Natural killer cell (primary cell): ENCODE results near the gene DYNC2H1. TPM values are rescaled to one million over a fixed set of nuclear protein-coding genes. Genes with fewer than 3 reads are reported as not detected.
"Not testable (repeated sequence)": the region's sequence is repeated elsewhere in the genome, so short reads cannot be mapped to it uniquely, and the experiment has no call there.

ENCODE experiments used
- ATAC-seq, 3 donors: fragments of 150-1000 bp in 2 of 3; fragments of 200-7000 bp in 1 of 3; cut with Tn5 transposase; 1 replicate in 1 of 3; 2 replicates in 2 of 3; pipeline ENCODE4 v1.10.0; 2021; ENCODE audit warnings: mild to moderate bottlenecking in 2 of 3, moderate library complexity in 2 of 3
- DNase-seq, 2 donors: peaks; one replicate each; pipeline versions ENCODE4 v3.0.0 to v3.0.0-alpha.2; 2013 to 2021; ENCODE audit warnings: mixed read lengths in 1 of 2
- H3K27ac ChIP-seq: one replicate; pipeline ENCODE4 v1.5.1; 2013; ENCODE audit warnings: mild to moderate bottlenecking, low read length
- H3K27me3 ChIP-seq: one replicate; pipeline ENCODE4 v1.6.1; 2013; ENCODE audit warnings: low read length; ENCODE audit not compliant: control insufficient read depth, insufficient read depth
- H3K36me3 ChIP-seq: one replicate; pipeline ENCODE4 v1.6.1; 2013; ENCODE audit warnings: low read length; ENCODE audit not compliant: control insufficient read depth, insufficient read depth
- H3K4me1 ChIP-seq: one replicate; pipeline ENCODE4 v1.6.1; 2013; ENCODE audit warnings: low read length; ENCODE audit not compliant: control insufficient read depth, insufficient read depth
- H3K4me3 ChIP-seq: one replicate; pipeline ENCODE4 v1.5.1; 2013; ENCODE audit warnings: low read length
- H3K9me3 ChIP-seq: one replicate; pipeline ENCODE4 v1.6.1; 2013; ENCODE audit warnings: low read length; ENCODE audit not compliant: control insufficient read depth, insufficient read depth
- H3K27ac Mint-ChIP-seq, 2 donors: one replicate each; pipeline ENCODE4 v1.8.0; 2022; ENCODE audit warnings: mild to moderate bottlenecking in 2 of 2, mixed read lengths in 2 of 2, moderate library complexity in 1 of 2
- H3K27me3 Mint-ChIP-seq, 2 donors: one replicate each; pipeline ENCODE4 v1.8.0; 2022; ENCODE audit warnings: low read depth in 2 of 2, mixed read lengths in 2 of 2
- H3K36me3 Mint-ChIP-seq: one replicate; pipeline ENCODE4 v1.8.0; 2022; ENCODE audit warnings: mixed read lengths
- H3K4me1 Mint-ChIP-seq, 2 donors: one replicate each; pipeline ENCODE4 v1.8.0; 2022; ENCODE audit warnings: mixed read lengths in 2 of 2
- H3K4me3 Mint-ChIP-seq: one replicate; pipeline ENCODE4 v1.8.0; 2022; ENCODE audit warnings: mild to moderate bottlenecking, moderate library complexity, mixed read lengths
- H3K9me3 Mint-ChIP-seq, 2 donors: one replicate each; pipeline ENCODE4 v1.8.0; 2022; ENCODE audit warnings: mixed read lengths in 2 of 2
- CTCF ChIP-seq: fragments of 200-600 bp; IDR thresholded peaks from one replicate; pipeline ENCODE4 v1.8.0; 2022; ENCODE audit warnings: antibody characterized with exemption
- WGBS: methylation state at CpG from one replicate; pipeline ENCODE4 v1.1.7; 2013; ENCODE audit warnings: missing lambda C conversion rate; ENCODE audit not compliant: insufficient coverage; 5-methylcytosine and 5-hydroxymethylcytosine counted together
- intact Hi-C: fragments of 100-400 bp; cut with micrococcal nuclease; formaldehyde crosslinking; loops from one replicate; pipeline ENCODE4 v1.14.2; 2022
- total RNA-seq, 4 donors: library from RNA; stranded (reverse); fragments of 120-200 nt in 1 of 4; gene quantifications; one replicate each; pipeline versions ENCODE4 v1.2.3 to v1.2.4, GENCODE V29; 2013 to 2022

Gene DYNC2H1
- total RNA-seq, 3 donors from 2014 or later (not counting 1 experiment from before 2014, with no cell fraction given) = 4.1 to 7.5 (median 4.4) TPM

GRCh38 chr11:103370076-103370475 lies 260.9 kb downstream of the DYNC2H1 start:
- H3K36me3 Mint-ChIP-seq = peaks cover 7% of the 10 kb centered on the region
- no peak overlapping the region for H3K4me3 ChIP-seq
- H3K36me3 ChIP-seq = no peaks in the 10 kb centered on the region
- 17% methylated on average over 1 of the region's 1 CpG for WGBS
- H3K27me3 Mint-ChIP-seq = no peaks in the 10 kb centered on the region
- H3K9me3 Mint-ChIP-seq = peaks cover 4 to 14% of the 10 kb centered on the region in 2 donors
- no peaks in the 10 kb centered on the region for H3K4me1 ChIP-seq
- H3K4me1 Mint-ChIP-seq = no peaks in the 10 kb centered on the region
- DNase-seq = no peak
- intact Hi-C loops = no loop called here
- no peak overlapping the region for H3K4me3 Mint-ChIP-seq
- no peaks in the 10 kb centered on the region for H3K27me3 ChIP-seq
- peaks cover 17% of the 10 kb centered on the region for H3K9me3 ChIP-seq
- no peak for ATAC-seq
- no peak overlapping the region for H3K27ac Mint-ChIP-seq
- no peak overlapping the region for H3K27ac ChIP-seq
- TF ChIP-seq CTCF = no peak

DNA sequence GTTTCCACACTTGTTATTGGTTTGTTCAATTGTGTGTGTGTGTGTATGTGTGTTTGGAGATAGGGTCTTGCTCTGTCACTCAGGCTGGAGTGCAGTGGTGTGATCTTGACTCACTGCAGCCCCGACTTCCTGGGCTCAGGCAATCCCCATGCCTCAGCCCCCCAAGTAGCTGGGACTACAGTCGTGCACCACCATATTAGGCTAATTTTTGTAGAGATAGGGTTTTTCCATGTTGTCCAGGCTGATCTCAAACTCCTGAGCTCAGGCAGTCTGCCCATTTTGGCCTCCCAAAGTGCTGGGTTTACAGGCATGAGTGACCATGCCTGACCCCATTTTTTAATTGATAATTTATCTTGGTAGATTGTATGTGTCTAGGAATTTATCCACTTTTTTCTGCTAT lies 263.7 kb downstream of the DYNC2H1 start:
- DNase-seq = no peak
- H3K9me3 Mint-ChIP-seq = peaks cover 10 to 22% of the 10 kb centered on the region in 2 donors
- no peak overlapping the region for H3K27ac Mint-ChIP-seq
- no peaks in the 10 kb centered on the region for H3K27me3 Mint-ChIP-seq
- Histone ChIP-seq H3K27me3 (no peaks in the 10 kb centered on the region), H3K36me3 (no peaks in the 10 kb centered on the region), H3K9me3 (peaks cover 21% of the 10 kb centered on the region), H3K27ac (no peak overlapping the region), H3K4me3 (no peak overlapping the region), H3K4me1 (no peaks in the 10 kb centered on the region)
- no peak overlapping the region for H3K4me3 Mint-ChIP-seq
- H3K4me1 Mint-ChIP-seq = no peaks in the 10 kb centered on the region
- H3K36me3 Mint-ChIP-seq = peaks cover 18% of the 10 kb centered on the region
- whole genome bisulfite sequencing = 82% methylated on average over 2 of the region's 2 CpGs
- no peak for ATAC-seq
- TF ChIP-seq CTCF = no peak
- intact Hi-C loops = no loop called here

DNA sequence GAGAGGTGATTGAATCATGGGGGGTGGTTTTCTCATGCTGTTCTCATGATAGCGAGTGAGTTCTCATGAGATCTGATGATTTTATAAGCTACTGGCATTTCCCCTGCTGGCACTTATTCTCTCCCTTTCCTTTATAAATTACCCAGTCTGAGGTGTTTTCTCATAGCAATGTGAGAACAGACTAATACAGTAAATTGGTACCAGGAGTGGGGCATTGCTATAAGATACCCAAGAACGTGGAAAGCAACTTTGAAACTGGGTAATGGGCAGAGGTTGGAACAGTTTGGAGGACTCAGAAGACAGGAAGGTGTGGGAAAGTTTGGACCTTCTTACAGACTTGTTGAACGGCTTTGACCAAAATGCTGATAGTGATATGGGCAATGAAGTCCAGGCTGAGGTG lies 265.0 kb downstream of the DYNC2H1 start:
- DNase-seq, H3K27ac Mint-ChIP-seq, H3K27ac ChIP-seq, H3K36me3 ChIP-seq, intact Hi-C loops, ATAC-seq, H3K27me3 ChIP-seq, H3K4me3 ChIP-seq, H3K4me3 Mint-ChIP-seq, H3K4me1 ChIP-seq, H3K27me3 Mint-ChIP-seq, H3K4me1 Mint-ChIP-seq: not testable (repeated sequence)
- peaks cover 21% of the 10 kb centered on the region for H3K9me3 ChIP-seq
- peaks cover 18% of the 10 kb centered on the region for H3K36me3 Mint-ChIP-seq
- H3K9me3 Mint-ChIP-seq = peaks cover 10 to 25% of the 10 kb centered on the region in 2 donors
- WGBS = 41% methylated on average over 2 of the region's 3 CpGs

- Histone ChIP-seq H3K4me1 (no peaks in the 10 kb centered on the region), H3K4me3 (no peak overlapping the region), H3K36me3 (no peaks in the 10 kb centered on the region), H3K27me3 (no peaks in the 10 kb centered on the region), H3K27ac (no peak overlapping the region), H3K9me3 (peaks cover 14% of the 10 kb centered on the region)
- WGBS = 71% methylated on average over 1 of the region's 2 CpGs
- H3K4me3 Mint-ChIP-seq = no peak overlapping the region
- H3K27me3 Mint-ChIP-seq = no peaks in the 10 kb centered on the region
- DNase-seq (no peak), ATAC-seq (no peak)
- no peaks in the 10 kb centered on the region for H3K4me1 Mint-ChIP-seq
- no peak overlapping the region for H3K27ac Mint-ChIP-seq
- no peak for TF ChIP-seq CTCF
- intact Hi-C loops = no loop called here
- H3K9me3 Mint-ChIP-seq = peaks cover 10 to 24% of the 10 kb centered on the region in 2 donors
- H3K36me3 Mint-ChIP-seq = peaks cover 18% of the 10 kb centered on the region
Observed at GRCh38 chr11:103378931-103379330, 269.7 kb downstream of the DYNC2H1 start.
